Measurements from ENCODE around the gene ALG11.
"Not testable (repeated sequence)": the region's sequence is repeated elsewhere in the genome, so short reads cannot be mapped to it uniquely, and the experiment has no call there.

Gene ALG11

GRCh38 chr13:52016296-52016695, 4.1 kb downstream of the ALG11 start:
- H3K9me3 ChIP-seq (ENCODE audit: control insufficient read depth, low read length) = no peaks in the 10 kb centered on the region
- no peaks in the 10 kb centered on the region for H3K36me3 ChIP-seq (ENCODE audit: control insufficient read depth, insufficient read depth, low read length)
- no peak overlapping the region for H3K4me3 ChIP-seq (ENCODE audit: low read length)
- no peak overlapping the region for H3K9ac ChIP-seq (ENCODE audit: low read length)
- no peaks in the 10 kb centered on the region for H3K27me3 ChIP-seq (ENCODE audit: control insufficient read depth, insufficient read depth, low read length)
- no peaks in the 10 kb centered on the region for H3K4me1 ChIP-seq (ENCODE audit: control insufficient read depth, insufficient read depth, low read length)

GRCh38 chr13:52020191-52020590, 8.0 kb downstream of the ALG11 start:
- H3K9ac ChIP-seq (ENCODE audit: low read length) = no peak overlapping the region
- no peak overlapping the region for H3K4me3 ChIP-seq (ENCODE audit: low read length)
- no peaks in the 10 kb centered on the region for H3K9me3 ChIP-seq (ENCODE audit: control insufficient read depth, low read length)
- H3K36me3 ChIP-seq (ENCODE audit: control insufficient read depth, insufficient read depth, low read length) = no peaks in the 10 kb centered on the region
- peaks cover 1% of the 10 kb centered on the region for H3K4me1 ChIP-seq (ENCODE audit: control insufficient read depth, insufficient read depth, low read length)
- H3K27me3 ChIP-seq (ENCODE audit: control insufficient read depth, insufficient read depth, low read length) = no peaks in the 10 kb centered on the region

DNA sequence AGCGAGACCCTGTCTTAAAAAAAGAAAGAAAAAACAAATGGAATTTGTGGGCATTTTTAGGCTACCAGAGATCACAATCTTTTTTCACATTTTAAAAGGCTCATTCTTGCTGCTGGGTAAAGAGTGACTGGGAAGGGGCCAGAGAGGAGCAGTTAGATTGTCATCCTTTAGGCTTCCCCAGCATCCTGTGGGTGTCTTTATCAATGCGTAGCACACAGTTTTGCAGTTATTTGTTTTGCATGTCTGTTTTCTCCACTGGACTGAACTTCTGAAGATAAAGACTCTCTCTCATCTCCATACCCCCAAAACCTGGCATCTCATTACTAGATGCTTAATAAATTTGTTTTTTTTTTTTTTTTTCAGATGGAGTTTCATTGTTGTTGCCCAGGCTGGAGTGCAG, 10.2 kb downstream of the ALG11 start:
- no peaks in the 10 kb centered on the region for H3K27me3 ChIP-seq (ENCODE audit: control insufficient read depth, insufficient read depth, low read length)
- no peak overlapping the region for H3K9ac ChIP-seq (ENCODE audit: low read length)
- H3K9me3 ChIP-seq (ENCODE audit: control insufficient read depth, low read length) = no peaks in the 10 kb centered on the region
- no peaks in the 10 kb centered on the region for H3K36me3 ChIP-seq (ENCODE audit: control insufficient read depth, insufficient read depth, low read length)
- peaks cover 6% of the 10 kb centered on the region for H3K4me1 ChIP-seq (ENCODE audit: control insufficient read depth, insufficient read depth, low read length)
- H3K4me3 ChIP-seq (ENCODE audit: low read length) = no peak overlapping the region

DNA sequence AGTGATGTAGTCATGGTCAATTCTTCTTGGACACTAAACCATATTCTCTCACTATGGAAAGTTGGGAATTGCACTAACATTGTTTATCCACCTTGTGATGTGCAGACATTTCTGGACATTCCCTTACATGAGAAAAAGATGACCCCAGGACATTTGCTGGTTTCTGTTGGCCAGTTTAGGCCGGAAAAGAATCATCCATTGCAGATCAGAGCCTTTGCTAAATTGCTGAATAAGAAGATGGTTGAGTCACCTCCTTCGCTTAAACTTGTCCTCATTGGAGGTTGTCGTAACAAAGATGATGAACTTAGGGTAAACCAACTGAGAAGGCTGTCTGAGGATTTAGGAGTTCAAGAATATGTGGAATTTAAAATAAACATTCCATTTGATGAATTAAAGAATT, 12.3 kb downstream of the ALG11 start, which contains the start of gene UTP14C:
Gene UTP14C, plus strand, starts transcription at position 211 of the 400 bp plus-strand sequence. CDS start 4,114 bp downstream, outside the sequence.
- H3K9me3 ChIP-seq (ENCODE audit: control insufficient read depth, low read length) = no peaks in the 10 kb centered on the region
- H3K36me3 ChIP-seq (ENCODE audit: control insufficient read depth, insufficient read depth, low read length) = no peaks in the 10 kb centered on the region
- peaks cover 6% of the 10 kb centered on the region for H3K4me1 ChIP-seq (ENCODE audit: control insufficient read depth, insufficient read depth, low read length)

GRCh38 chr13:52025475-52026245, 13.5 kb downstream of the ALG11 start:
- H3K4me3 ChIP-seq (ENCODE audit: low read length) = no peak overlapping the region
- H3K27me3 ChIP-seq (ENCODE audit: control insufficient read depth, insufficient read depth, low read length) = no peaks in the 10 kb centered on the region
- H3K9ac ChIP-seq (ENCODE audit: low read length) = no peak overlapping the region
- peaks cover 6% of the 10 kb centered on the region for H3K4me1 ChIP-seq (ENCODE audit: control insufficient read depth, insufficient read depth, low read length)
- no peaks in the 10 kb centered on the region for H3K9me3 ChIP-seq (ENCODE audit: control insufficient read depth, low read length)
- H3K36me3 ChIP-seq (ENCODE audit: control insufficient read depth, insufficient read depth, low read length) = no peaks in the 10 kb centered on the region

More for the DNA sequence above, 12.3 kb downstream of the ALG11 start, which contains the start of gene UTP14C:
- no peak within 1 kb of the TSS for H3K9ac ChIP-seq (ENCODE audit: low read length)
- no peak within 1 kb of the TSS for H3K4me3 ChIP-seq (ENCODE audit: low read length)
- no peaks in the 10 kb centered on the region for H3K27me3 ChIP-seq (ENCODE audit: control insufficient read depth, insufficient read depth, low read length)

- no peaks in the 10 kb centered on the region for H3K36me3 ChIP-seq (ENCODE audit: control insufficient read depth, insufficient read depth, low read length)
- no peak overlapping the region for H3K9ac ChIP-seq (ENCODE audit: low read length)
- H3K4me3 ChIP-seq (ENCODE audit: low read length) = no peak overlapping the region
Measured at GRCh38 chr13:52026246-52026626, 14.0 kb downstream of the ALG11 start.

DNA sequence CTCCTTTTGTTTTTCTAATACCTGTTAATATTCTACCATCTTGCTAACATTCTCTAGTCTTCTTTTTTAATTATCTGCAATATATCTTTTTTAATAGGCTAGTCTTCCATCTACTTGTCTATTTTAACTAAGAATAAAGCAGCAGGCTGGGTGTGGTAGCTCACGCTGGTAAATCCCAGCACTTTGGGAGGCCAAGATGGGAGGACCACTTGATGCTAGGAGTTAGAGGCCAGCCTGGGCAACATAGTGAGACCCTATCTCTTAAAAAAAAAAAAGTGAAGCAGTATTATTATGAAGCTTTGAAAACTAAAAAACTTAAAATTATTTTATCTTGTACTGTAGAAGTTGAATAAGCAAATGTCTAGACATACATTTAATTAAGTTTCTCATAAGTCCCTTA, 15.6 kb downstream of the ALG11 start:
- Histone ChIP-seq H3K9me3 (ENCODE audit: control insufficient read depth, low read length) (no peaks in the 10 kb centered on the region), H3K9ac (ENCODE audit: low read length) (no peak overlapping the region), H3K27me3 (ENCODE audit: control insufficient read depth, insufficient read depth, low read length) (no peaks in the 10 kb centered on the region), H3K4me1 (ENCODE audit: control insufficient read depth, insufficient read depth, low read length) (peaks cover 6% of the 10 kb centered on the region), H3K4me3 (ENCODE audit: low read length) (no peak overlapping the region), H3K36me3 (ENCODE audit: control insufficient read depth, insufficient read depth, low read length) (no peaks in the 10 kb centered on the region)

More at GRCh38 chr13:52026246-52026626, 14.0 kb downstream of the ALG11 start:
- Histone ChIP-seq H3K4me1 (ENCODE audit: control insufficient read depth, insufficient read depth, low read length) (peaks cover 6% of the 10 kb centered on the region), H3K9me3 (ENCODE audit: control insufficient read depth, low read length) (no peaks in the 10 kb centered on the region), H3K27me3 (ENCODE audit: control insufficient read depth, insufficient read depth, low read length) (no peaks in the 10 kb centered on the region)

DNA sequence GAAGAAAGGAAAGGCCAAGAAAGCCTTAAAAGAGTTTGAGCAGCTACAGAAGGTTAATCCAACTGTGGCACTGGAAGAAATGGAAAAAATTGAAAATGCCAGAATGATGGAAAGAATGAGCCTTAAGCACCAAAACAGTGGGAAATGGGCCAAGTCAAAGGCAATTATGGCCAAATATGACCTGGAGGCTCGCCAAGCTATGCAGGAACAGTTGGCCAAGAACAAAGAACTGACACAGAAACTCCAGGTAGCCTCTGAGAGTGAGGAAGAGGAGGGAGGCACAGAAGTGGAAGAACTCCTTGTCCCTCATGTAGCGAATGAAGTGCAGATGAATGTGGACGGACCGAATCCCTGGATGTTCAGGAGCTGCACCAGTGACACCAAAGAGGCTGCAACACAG, 17.4 kb downstream of the ALG11 start:
- Histone ChIP-seq H3K9me3 (ENCODE audit: control insufficient read depth, low read length) (no peaks in the 10 kb centered on the region), H3K4me1 (ENCODE audit: control insufficient read depth, insufficient read depth, low read length) (peaks cover 6% of the 10 kb centered on the region), H3K9ac (ENCODE audit: low read length) (no peak overlapping the region), H3K27me3 (ENCODE audit: control insufficient read depth, insufficient read depth, low read length) (no peaks in the 10 kb centered on the region), H3K36me3 (ENCODE audit: control insufficient read depth, insufficient read depth, low read length) (no peaks in the 10 kb centered on the region), H3K4me3 (ENCODE audit: low read length) (no peak overlapping the region)

DNA sequence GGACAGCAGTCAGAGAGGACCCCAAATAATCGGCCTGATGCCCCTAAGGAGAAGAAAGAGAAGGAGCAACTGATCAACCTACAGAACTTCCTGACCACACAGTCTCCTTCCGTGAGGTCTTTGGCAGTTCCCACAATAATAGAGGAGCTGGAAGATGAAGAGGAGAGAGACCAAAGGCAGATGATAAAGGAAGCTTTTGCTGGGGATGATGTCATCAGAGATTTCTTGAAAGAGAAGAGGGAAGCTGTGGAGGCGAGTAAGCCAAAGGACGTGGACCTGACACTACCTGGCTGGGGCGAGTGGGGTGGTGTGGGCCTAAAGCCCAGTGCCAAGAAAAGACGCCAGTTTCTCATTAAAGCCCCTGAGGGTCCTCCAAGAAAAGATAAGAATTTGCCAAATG, 18.2 kb downstream of the ALG11 start:
- H3K9ac ChIP-seq (ENCODE audit: low read length); H3K36me3 ChIP-seq (ENCODE audit: control insufficient read depth, insufficient read depth, low read length); H3K4me1 ChIP-seq (ENCODE audit: control insufficient read depth, insufficient read depth, low read length); H3K4me3 ChIP-seq (ENCODE audit: low read length); H3K27me3 ChIP-seq (ENCODE audit: control insufficient read depth, insufficient read depth, low read length); H3K9me3 ChIP-seq (ENCODE audit: control insufficient read depth, low read length): not testable (repeated sequence)

DNA sequence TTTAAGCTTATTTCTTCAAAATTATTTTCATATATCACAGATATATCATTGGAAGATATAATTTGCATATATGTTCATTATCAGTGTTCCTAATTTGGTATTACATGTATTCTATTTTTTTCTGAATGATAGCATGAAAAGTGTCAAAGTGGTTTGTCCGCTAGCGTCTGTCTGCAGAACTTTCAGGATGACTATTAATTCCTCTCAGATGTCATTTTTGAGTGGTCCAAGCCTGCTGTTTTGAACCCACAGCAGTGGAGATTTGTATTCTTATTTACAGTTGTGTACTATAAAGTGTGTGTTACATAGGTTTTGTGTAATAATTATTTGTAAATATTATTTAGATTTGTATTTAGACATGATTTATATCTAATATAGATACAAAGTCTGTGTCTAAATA, 20.8 kb downstream of the ALG11 start:
- H3K4me1 ChIP-seq (ENCODE audit: control insufficient read depth, insufficient read depth, low read length) = no peaks in the 10 kb centered on the region
- no peaks in the 10 kb centered on the region for H3K36me3 ChIP-seq (ENCODE audit: control insufficient read depth, insufficient read depth, low read length)
- H3K4me3 ChIP-seq (ENCODE audit: low read length) = no peak overlapping the region
- no peak overlapping the region for H3K9ac ChIP-seq (ENCODE audit: low read length)
- no peaks in the 10 kb centered on the region for H3K9me3 ChIP-seq (ENCODE audit: control insufficient read depth, low read length)
- no peaks in the 10 kb centered on the region for H3K27me3 ChIP-seq (ENCODE audit: control insufficient read depth, insufficient read depth, low read length)

DNA sequence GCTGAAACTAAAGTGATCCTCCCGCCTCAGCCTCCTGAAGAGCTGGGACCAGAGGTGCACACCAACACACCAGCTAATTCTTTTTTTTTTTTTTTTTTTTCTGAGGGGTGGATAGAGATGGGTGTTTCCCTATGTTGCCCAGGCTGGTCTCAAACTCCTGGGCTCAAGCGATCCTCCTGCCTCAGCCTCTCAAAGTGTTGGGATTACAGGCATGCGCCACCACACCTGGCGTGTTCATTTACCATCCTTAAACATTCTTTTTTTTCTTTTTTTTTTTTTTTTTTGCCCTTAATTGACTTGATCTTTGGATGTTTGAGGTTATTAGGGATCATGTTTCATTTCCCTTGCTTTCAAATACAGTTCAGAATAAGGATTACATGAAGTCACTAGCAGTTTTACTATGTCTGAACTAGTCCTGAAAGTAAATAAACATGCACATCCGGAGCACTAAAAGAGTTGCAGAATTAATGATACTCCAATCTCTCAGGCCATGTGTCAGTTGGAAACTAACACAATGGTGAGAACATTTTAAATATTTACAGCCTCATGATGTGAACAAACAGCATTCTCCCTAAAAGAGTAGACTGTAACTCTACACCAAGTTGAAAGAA, 22.5 kb downstream of the ALG11 start:
- no peaks in the 10 kb centered on the region for H3K4me1 ChIP-seq (ENCODE audit: control insufficient read depth, insufficient read depth, low read length)
- no peaks in the 10 kb centered on the region for H3K36me3 ChIP-seq (ENCODE audit: control insufficient read depth, insufficient read depth, low read length)
- no peak overlapping the region for H3K4me3 ChIP-seq (ENCODE audit: low read length)
- no peaks in the 10 kb centered on the region for H3K9me3 ChIP-seq (ENCODE audit: control insufficient read depth, low read length)
- no peak overlapping the region for H3K9ac ChIP-seq (ENCODE audit: low read length)
- no peaks in the 10 kb centered on the region for H3K27me3 ChIP-seq (ENCODE audit: control insufficient read depth, insufficient read depth, low read length)

- H3K9ac ChIP-seq (ENCODE audit: low read length) = no peak overlapping the region
- no peak overlapping the region for H3K4me3 ChIP-seq (ENCODE audit: low read length)
- no peaks in the 10 kb centered on the region for H3K27me3 ChIP-seq (ENCODE audit: control insufficient read depth, insufficient read depth, low read length)
- H3K36me3 ChIP-seq (ENCODE audit: control insufficient read depth, insufficient read depth, low read length) = no peaks in the 10 kb centered on the region
- H3K9me3 ChIP-seq (ENCODE audit: control insufficient read depth, low read length) = no peaks in the 10 kb centered on the region
- no peaks in the 10 kb centered on the region for H3K4me1 ChIP-seq (ENCODE audit: control insufficient read depth, insufficient read depth, low read length)
Measured at GRCh38 chr13:52036037-52036436, 23.8 kb downstream of the ALG11 start.
